BE2C (cell line): Measurements from ENCODE around the gene PLB1.

ENCODE experiments used
- DNase-seq: peaks from one replicate; pipeline ENCODE4 v3.0.0-alpha.2; 2020
- H3K27me3 ChIP-seq: fragments of 250-450 bp; sonication (Bioruptor Pico); 2 replicates; pipeline ENCODE4 v1.5.1; 2020; ENCODE audit warnings: mild to moderate bottlenecking
- H3K36me3 ChIP-seq: fragments of 250-450 bp; sonication (Bioruptor Pico); 2 replicates; pipeline ENCODE4 v1.5.1; 2020; ENCODE audit warnings: mild to moderate bottlenecking
- H3K4me1 ChIP-seq: fragments of 250-450 bp; sonication (Bioruptor Pico); 2 replicates; pipeline ENCODE4 v1.5.1; 2020
- H3K4me3 ChIP-seq: 2 replicates; pipeline ENCODE4 v1.5.1; 2011; ENCODE audit warnings: low read depth, low read length
- H3K9me3 ChIP-seq: fragments of 250-450 bp; sonication (Bioruptor Pico); 2 replicates; pipeline ENCODE4 v1.5.1; 2020
- TF ChIP-seq, protein P1 (sequence below): IDR thresholded peaks from 2 replicates; pipeline ENCODE4 v1.5.1; 2012; ENCODE audit warnings: mild to moderate bottlenecking, low read depth, low read length

Gene PLB1

GRCh38 chr2:28581312-28581711, 85.5 kb downstream of the PLB1 start:
- Histone ChIP-seq H3K4me1 (peaks cover 11% of the 10 kb centered on the region), H3K4me3 (no peak overlapping the region), H3K9me3 (no peaks in the 10 kb centered on the region), H3K27me3 (no peaks in the 10 kb centered on the region), H3K36me3 (no peaks in the 10 kb centered on the region; the same call in 1 of the 2 replicates)
- DNase-seq, result no peak
- TF ChIP-seq, protein P1, sequence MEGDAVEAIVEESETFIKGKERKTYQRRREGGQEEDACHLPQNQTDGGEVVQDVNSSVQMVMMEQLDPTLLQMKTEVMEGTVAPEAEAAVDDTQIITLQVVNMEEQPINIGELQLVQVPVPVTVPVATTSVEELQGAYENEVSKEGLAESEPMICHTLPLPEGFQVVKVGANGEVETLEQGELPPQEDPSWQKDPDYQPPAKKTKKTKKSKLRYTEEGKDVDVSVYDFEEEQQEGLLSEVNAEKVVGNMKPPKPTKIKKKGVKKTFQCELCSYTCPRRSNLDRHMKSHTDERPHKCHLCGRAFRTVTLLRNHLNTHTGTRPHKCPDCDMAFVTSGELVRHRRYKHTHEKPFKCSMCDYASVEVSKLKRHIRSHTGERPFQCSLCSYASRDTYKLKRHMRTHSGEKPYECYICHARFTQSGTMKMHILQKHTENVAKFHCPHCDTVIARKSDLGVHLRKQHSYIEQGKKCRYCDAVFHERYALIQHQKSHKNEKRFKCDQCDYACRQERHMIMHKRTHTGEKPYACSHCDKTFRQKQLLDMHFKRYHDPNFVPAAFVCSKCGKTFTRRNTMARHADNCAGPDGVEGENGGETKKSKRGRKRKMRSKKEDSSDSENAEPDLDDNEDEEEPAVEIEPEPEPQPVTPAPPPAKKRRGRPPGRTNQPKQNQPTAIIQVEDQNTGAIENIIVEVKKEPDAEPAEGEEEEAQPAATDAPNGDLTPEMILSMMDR, result no peak

DNA sequence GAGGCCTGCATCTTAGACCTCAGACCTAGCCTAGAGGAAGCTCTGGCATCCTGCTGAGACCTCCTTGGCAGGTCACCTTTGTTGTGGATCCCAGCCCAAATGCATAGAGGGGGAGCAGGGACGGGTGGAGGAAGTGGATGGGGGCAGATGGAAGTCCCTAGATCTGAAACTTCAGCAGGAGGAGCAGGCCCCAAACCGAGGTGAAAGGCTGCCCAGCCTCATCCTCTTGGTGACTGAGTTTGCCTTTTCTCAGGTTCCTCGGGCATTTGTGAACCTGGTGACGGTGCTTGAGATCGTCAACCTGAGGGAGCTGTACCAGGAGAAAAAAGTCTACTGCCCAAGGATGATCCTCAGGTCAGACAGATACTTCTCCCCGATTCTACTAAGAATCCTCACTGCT, 86.3 kb downstream of the PLB1 start:
- no peak for DNase-seq
- Histone ChIP-seq H3K4me3 (no peak overlapping the region), H3K36me3 (no peaks in the 10 kb centered on the region; the same call in 1 of the 2 replicates), H3K9me3 (no peaks in the 10 kb centered on the region), H3K27me3 (no peaks in the 10 kb centered on the region), H3K4me1 (peaks cover 11% of the 10 kb centered on the region)
- TF ChIP-seq, protein P1, result no peak

GRCh38 chr2:28582595-28582994, 86.7 kb downstream of the PLB1 start:
- Histone ChIP-seq H3K9me3 (no peaks in the 10 kb centered on the region), H3K36me3 (no peaks in the 10 kb centered on the region; the same call in 1 of the 2 replicates), H3K27me3 (no peaks in the 10 kb centered on the region), H3K4me1 (peaks cover 11% of the 10 kb centered on the region), H3K4me3 (no peak overlapping the region)
- DNase-seq, result no peak
- TF ChIP-seq, protein P1, result no peak

DNA sequence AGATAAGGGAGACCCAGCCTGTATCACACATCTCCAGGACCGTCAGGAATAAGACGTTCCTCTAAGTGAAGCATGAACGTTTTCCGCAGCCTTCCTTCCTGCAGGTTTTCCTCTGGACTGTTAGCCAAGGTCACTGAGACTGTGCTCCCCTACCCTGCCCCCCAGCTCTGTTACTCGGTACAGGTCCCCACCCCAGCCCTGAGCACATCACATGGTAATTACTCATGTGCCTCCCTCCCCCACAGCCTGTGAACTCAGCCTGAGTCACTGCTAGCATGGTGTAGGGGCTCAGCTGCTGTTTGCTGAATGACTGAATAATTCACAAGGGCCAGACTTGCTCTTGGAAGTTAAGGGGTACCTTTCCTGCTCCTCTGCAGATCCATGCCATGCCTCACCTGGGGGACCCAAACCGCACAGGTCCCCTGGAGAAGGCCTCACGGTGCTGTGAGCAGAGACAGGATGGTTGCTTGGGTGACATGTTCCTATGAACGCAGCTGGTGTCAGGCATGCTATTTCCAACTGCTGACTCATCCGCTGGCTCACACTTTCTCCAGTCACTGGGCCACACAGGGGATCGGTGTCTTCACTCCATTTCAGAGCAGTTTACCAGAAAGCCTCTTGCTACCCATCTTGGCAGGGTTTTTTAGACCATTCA, 88.2 kb downstream of the PLB1 start:
- TF ChIP-seq, protein P1, result no peak
- Histone ChIP-seq H3K4me1 (peaks cover 11% of the 10 kb centered on the region), H3K9me3 (no peaks in the 10 kb centered on the region), H3K27me3 (no peaks in the 10 kb centered on the region), H3K4me3 (no peak overlapping the region), H3K36me3 (no peaks in the 10 kb centered on the region; the same call in 1 of the 2 replicates)
- DNase-seq, result peak; percentile 43

- TF ChIP-seq, protein P1, result no peak
- H3K9me3 ChIP-seq, result no peaks in the 10 kb centered on the region
- H3K4me3 ChIP-seq, result no peak overlapping the region
- DNase-seq, result no peak
- no peaks in the 10 kb centered on the region for H3K27me3 ChIP-seq
- no peaks in the 10 kb centered on the region; the same call in 1 of the 2 replicates for H3K36me3 ChIP-seq
- H3K4me1 ChIP-seq, result peaks cover 11% of the 10 kb centered on the region
These were observed 91.0 kb downstream of the PLB1 start for GRCh38 chr2:28586867-28587266.

DNA sequence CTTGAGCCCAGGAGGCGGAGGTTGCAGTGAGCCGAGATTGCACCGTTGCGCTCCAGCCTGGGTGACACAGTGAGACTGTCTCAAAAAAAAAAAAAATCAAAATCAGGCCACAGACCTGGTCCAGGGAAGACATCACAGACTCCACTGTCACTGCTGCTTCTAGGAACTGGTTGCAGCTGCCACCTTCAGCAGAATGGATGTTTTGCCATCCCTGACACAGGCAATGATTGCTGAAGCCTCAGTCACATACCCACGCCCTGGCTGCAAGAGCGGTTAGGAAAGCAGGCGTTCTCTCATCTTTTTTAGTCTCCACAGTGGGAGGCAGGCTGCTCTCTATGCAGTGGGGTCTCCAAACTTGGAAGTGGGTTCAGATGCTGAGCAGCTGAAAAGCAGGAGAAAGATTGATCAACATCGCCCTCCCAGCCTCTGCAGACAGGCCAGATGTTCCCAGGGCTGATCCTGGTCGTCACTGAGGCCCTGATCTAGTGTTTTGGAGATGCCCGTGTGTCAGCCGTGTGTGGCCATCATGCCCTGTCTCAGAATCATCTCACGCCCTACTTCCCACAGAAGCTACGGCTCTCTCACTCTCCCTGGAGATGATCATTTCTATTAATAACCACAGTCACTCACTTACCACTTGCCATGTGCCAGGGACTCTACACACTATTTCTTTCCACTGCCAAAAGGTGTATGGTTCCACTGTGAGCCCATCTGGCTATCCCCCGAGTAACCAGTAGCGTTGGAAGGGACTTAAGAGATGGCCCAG, 91.8 kb downstream of the PLB1 start:
- Histone ChIP-seq H3K36me3 (no peaks in the 10 kb centered on the region; the same call in 1 of the 2 replicates), H3K27me3 (no peaks in the 10 kb centered on the region), H3K4me1 (peaks cover 11% of the 10 kb centered on the region), H3K9me3 (no peaks in the 10 kb centered on the region), H3K4me3 (no peak overlapping the region)
- DNase-seq, result no peak
- TF ChIP-seq, protein P1, result no peak
